Measurements from ENCODE around the gene HNRNPC. TPM values are rescaled to one million over a fixed set of nuclear protein-coding genes. Genes with fewer than 3 reads are reported as not detected.

The HNRNPC gene
- total and polyA plus RNA-seq, 9 of the 15 experiments (the other 6 are each of a cell fraction or from before 2014, with no cell fraction given): 679 to 1,557 (median 1,191) TPM

DNA sequence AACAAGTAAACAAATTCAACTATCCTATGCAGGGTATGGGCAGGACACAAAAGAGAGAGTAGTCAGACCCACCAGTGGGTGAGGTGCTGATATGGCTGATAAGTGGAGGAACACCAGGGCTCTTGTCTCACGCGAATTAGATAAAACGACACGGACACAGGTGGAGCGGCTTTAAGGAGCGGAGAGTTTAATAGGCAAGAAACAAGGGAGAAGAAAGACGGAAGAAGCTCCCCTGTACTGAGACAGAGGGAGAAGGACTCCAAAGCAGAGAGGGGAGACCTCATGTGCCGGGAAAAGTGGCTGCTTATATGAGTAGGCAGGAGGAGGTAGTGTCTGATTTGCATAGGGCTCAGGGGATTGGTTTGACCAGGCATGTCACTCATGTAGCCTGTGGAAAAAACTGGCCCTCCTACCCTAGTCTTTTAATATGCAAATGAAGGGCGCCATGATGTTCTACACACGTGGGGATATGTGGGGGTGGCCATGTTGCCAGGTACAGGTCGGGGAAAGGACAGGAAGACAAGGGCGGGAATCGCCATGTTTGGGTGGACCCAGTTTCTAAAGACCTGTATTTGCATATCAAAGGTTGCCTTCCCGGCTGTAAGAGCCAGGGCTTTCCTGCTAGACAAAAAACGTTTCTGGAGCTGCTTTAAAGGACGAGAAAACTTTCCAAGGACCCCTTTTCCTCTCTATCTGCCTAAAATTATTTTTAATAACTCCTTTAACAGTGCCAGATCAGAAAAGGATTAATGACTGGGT, 39.4 kb upstream of the HNRNPC start (continued):
- TF ChIP-seq, protein P1, sequence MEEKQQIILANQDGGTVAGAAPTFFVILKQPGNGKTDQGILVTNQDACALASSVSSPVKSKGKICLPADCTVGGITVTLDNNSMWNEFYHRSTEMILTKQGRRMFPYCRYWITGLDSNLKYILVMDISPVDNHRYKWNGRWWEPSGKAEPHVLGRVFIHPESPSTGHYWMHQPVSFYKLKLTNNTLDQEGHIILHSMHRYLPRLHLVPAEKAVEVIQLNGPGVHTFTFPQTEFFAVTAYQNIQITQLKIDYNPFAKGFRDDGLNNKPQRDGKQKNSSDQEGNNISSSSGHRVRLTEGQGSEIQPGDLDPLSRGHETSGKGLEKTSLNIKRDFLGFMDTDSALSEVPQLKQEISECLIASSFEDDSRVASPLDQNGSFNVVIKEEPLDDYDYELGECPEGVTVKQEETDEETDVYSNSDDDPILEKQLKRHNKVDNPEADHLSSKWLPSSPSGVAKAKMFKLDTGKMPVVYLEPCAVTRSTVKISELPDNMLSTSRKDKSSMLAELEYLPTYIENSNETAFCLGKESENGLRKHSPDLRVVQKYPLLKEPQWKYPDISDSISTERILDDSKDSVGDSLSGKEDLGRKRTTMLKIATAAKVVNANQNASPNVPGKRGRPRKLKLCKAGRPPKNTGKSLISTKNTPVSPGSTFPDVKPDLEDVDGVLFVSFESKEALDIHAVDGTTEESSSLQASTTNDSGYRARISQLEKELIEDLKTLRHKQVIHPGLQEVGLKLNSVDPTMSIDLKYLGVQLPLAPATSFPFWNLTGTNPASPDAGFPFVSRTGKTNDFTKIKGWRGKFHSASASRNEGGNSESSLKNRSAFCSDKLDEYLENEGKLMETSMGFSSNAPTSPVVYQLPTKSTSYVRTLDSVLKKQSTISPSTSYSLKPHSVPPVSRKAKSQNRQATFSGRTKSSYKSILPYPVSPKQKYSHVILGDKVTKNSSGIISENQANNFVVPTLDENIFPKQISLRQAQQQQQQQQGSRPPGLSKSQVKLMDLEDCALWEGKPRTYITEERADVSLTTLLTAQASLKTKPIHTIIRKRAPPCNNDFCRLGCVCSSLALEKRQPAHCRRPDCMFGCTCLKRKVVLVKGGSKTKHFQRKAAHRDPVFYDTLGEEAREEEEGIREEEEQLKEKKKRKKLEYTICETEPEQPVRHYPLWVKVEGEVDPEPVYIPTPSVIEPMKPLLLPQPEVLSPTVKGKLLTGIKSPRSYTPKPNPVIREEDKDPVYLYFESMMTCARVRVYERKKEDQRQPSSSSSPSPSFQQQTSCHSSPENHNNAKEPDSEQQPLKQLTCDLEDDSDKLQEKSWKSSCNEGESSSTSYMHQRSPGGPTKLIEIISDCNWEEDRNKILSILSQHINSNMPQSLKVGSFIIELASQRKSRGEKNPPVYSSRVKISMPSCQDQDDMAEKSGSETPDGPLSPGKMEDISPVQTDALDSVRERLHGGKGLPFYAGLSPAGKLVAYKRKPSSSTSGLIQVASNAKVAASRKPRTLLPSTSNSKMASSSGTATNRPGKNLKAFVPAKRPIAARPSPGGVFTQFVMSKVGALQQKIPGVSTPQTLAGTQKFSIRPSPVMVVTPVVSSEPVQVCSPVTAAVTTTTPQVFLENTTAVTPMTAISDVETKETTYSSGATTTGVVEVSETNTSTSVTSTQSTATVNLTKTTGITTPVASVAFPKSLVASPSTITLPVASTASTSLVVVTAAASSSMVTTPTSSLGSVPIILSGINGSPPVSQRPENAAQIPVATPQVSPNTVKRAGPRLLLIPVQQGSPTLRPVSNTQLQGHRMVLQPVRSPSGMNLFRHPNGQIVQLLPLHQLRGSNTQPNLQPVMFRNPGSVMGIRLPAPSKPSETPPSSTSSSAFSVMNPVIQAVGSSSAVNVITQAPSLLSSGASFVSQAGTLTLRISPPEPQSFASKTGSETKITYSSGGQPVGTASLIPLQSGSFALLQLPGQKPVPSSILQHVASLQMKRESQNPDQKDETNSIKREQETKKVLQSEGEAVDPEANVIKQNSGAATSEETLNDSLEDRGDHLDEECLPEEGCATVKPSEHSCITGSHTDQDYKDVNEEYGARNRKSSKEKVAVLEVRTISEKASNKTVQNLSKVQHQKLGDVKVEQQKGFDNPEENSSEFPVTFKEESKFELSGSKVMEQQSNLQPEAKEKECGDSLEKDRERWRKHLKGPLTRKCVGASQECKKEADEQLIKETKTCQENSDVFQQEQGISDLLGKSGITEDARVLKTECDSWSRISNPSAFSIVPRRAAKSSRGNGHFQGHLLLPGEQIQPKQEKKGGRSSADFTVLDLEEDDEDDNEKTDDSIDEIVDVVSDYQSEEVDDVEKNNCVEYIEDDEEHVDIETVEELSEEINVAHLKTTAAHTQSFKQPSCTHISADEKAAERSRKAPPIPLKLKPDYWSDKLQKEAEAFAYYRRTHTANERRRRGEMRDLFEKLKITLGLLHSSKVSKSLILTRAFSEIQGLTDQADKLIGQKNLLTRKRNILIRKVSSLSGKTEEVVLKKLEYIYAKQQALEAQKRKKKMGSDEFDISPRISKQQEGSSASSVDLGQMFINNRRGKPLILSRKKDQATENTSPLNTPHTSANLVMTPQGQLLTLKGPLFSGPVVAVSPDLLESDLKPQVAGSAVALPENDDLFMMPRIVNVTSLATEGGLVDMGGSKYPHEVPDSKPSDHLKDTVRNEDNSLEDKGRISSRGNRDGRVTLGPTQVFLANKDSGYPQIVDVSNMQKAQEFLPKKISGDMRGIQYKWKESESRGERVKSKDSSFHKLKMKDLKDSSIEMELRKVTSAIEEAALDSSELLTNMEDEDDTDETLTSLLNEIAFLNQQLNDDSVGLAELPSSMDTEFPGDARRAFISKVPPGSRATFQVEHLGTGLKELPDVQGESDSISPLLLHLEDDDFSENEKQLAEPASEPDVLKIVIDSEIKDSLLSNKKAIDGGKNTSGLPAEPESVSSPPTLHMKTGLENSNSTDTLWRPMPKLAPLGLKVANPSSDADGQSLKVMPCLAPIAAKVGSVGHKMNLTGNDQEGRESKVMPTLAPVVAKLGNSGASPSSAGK (IDR thresholded peaks at IDR 0.05): no peak
- TF ChIP-seq, protein P2, sequence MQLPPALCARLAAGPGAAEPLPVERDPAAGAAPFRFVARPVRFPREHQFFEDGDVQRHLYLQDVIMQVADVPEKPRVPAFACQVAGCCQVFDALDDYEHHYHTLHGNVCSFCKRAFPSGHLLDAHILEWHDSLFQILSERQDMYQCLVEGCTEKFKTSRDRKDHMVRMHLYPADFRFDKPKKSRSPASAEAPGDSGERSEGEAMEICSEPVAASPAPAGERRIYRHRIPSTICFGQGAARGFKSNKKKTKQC (CRISPR knock-in tag; IDR thresholded peaks at IDR 0.05): no peak
- TF ChIP-seq, protein P3, sequence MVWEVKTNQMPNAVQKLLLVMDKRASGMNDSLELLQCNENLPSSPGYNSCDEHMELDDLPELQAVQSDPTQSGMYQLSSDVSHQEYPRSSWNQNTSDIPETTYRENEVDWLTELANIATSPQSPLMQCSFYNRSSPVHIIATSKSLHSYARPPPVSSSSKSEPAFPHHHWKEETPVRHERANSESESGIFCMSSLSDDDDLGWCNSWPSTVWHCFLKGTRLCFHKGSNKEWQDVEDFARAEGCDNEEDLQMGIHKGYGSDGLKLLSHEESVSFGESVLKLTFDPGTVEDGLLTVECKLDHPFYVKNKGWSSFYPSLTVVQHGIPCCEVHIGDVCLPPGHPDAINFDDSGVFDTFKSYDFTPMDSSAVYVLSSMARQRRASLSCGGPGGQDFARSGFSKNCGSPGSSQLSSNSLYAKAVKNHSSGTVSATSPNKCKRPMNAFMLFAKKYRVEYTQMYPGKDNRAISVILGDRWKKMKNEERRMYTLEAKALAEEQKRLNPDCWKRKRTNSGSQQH (CRISPR knock-in tag; IDR thresholded peaks at IDR 0.05): no peak
- peak; percentile 69 for TF ChIP-seq SAP30 (IDR thresholded peaks at IDR 0.05; ENCODE audit: borderline replicate concordance, insufficient read depth, low read depth, low read length, poor library complexity, severe bottlenecking)
- TF ChIP-seq ZNF354B (CRISPR knock-in tag; IDR thresholded peaks at IDR 0.05): no peak
- no peak for TF ChIP-seq TCF7 (IDR thresholded peaks at IDR 0.05; ENCODE audit: borderline replicate concordance)
